CD4-positive, alpha-beta T cell (primary cell): ENCODE results near the gene EIF2B4. TPM values are rescaled to one million over a fixed set of nuclear protein-coding genes. Genes with fewer than 3 reads are reported as not detected.

Experiments used
- ATAC-seq: fragments of 200-7000 bp; cut with Tn5 transposase; one replicate; pipeline ENCODE4 v1.10.0; 2022; ENCODE audit warnings: mild to moderate bottlenecking; ENCODE audit not compliant: poor library complexity
- CTCF ChIA-PET: fragments of 350-600 bp; sonication (Branson Sonifier 250); formaldehyde crosslinking; loops from one replicate; lab custom pipeline; 2021; ENCODE audit warnings: antibody characterized with exemption, inconsistent platforms; lab: Charles Lee
- POLR2A ChIA-PET: fragments of 350-600 bp; sonication (Branson Sonifier 250); formaldehyde crosslinking; loops from one replicate; lab custom pipeline; 2021; ENCODE audit warnings: antibody characterized with exemption, inconsistent platforms; lab: Charles Lee
- DNase-seq, 14 experiments: peaks; one replicate each; pipeline ENCODE4 v3.0.0-alpha.2; 2013 to 2020; ENCODE audit warnings: mixed read lengths in 2 of 14
- H3K27ac ChIP-seq, 2 donors: one replicate each; pipeline versions ENCODE4 v1.5.1 to v1.7.0; 2013; ENCODE audit warnings: low read length in 2 of 2, low read depth in 1 of 2, mild to moderate bottlenecking in 1 of 2
- H3K27me3 ChIP-seq, 2 experiments: 1 replicate in 1 of 2; 2 replicates in 1 of 2; pipeline versions ENCODE4 v1.6.1 to v1.7.0; 2013; ENCODE audit warnings: low read length in 2 of 2, control low read depth in 1 of 2, mild to moderate bottlenecking in 1 of 2, moderate library complexity in 1 of 2; ENCODE audit not compliant: insufficient read depth in 2 of 2, control insufficient read depth in 1 of 2
- H3K36me3 ChIP-seq: one replicate; pipeline ENCODE4 v1.6.1; 2013; ENCODE audit warnings: low read length, control low read depth; ENCODE audit not compliant: insufficient read depth
- H3K4me1 ChIP-seq: one replicate; pipeline ENCODE4 v1.6.1; 2013; ENCODE audit warnings: low read length, control low read depth; ENCODE audit not compliant: insufficient read depth
- H3K4me3 ChIP-seq: one replicate; pipeline ENCODE4 v1.5.1; 2013; ENCODE audit warnings: mild to moderate bottlenecking, low read length, moderate library complexity
- H3K9me3 ChIP-seq, 2 experiments: 1 replicate in 1 of 2; 2 replicates in 1 of 2; pipeline versions ENCODE4 v1.6.1 to v1.7.0; 2013; ENCODE audit warnings: low read length in 2 of 2, mild to moderate bottlenecking in 2 of 2, control low read depth in 1 of 2, moderate library complexity in 1 of 2; ENCODE audit not compliant: control insufficient read depth in 1 of 2, insufficient read depth in 1 of 2
- H3K27ac Mint-ChIP-seq: one replicate; pipeline ENCODE4 v1.8.0; 2020; ENCODE audit warnings: mixed read lengths
- H3K27me3 Mint-ChIP-seq: one replicate; pipeline ENCODE4 v1.8.0; 2021; ENCODE audit warnings: mixed read lengths
- H3K36me3 Mint-ChIP-seq: one replicate; pipeline ENCODE4 v1.8.0; 2021; ENCODE audit warnings: low read depth, mixed read lengths
- H3K4me1 Mint-ChIP-seq: one replicate; pipeline ENCODE4 v1.8.0; 2021; ENCODE audit warnings: low read depth, mixed read lengths
- H3K4me3 Mint-ChIP-seq: one replicate; pipeline ENCODE4 v1.8.0; 2020; ENCODE audit warnings: mild to moderate bottlenecking, mixed read lengths
- H3K9me3 Mint-ChIP-seq: one replicate; pipeline ENCODE4 v1.8.0; 2020; ENCODE audit warnings: mixed read lengths
- CTCF ChIP-seq: fragments of 200-600 bp; IDR thresholded peaks from one replicate; pipeline ENCODE4 v1.8.0; 2022; ENCODE audit warnings: antibody characterized with exemption, mild to moderate bottlenecking
- intact Hi-C, 2 experiments: fragments of 100-400 bp; cut with DNase I in 1 of 2; cut with micrococcal nuclease in 1 of 2; formaldehyde crosslinking; loops; one replicate each; pipeline versions ENCODE4 v1.15.1 to v1.9.0; 2023 to 2025; cut with DNase I, micrococcal nuclease
- polyA plus RNA-seq, 2 donors: library from polyadenylated mRNA; unstranded; fragments of 120-200 nt; gene quantifications; one replicate each; pipeline ENCODE4 v1.2.1, GENCODE V29; 2013
- total RNA-seq, 174 experiments: library from RNA in 2 of 174; stranded (reverse) in 2 of 174; gene quantifications; one replicate each; pipeline ENCODE4 v1.2.3 and lab custom pipeline; 2021 to 2026

EIF2B4 gene
- total RNA-seq (10 to 100 TPM; 33.2 to 34.0 TPM), total RNA-seq (lab: John Stamatoyannopoulos, UW) (22.7 to 60.2 (median 40.7) reads per million in 172 experiments)
- 29.7 TPM for polyA plus RNA-seq (2013, experiment 1 of 2)
- polyA plus RNA-seq (2013, experiment 2 of 2) = 33.4 TPM

GRCh38 chr2:27370026-27370815 lies at the start of gene EIF2B4, which contains the start of gene SNX17:
TSS of gene EIF2B4 (minus strand) at chr2:27370338. CDS start at chr2:27370314, 24 bp downstream.
TSS of gene SNX17 (plus strand) at chr2:27370616. CDS start at chr2:27370744, 128 bp downstream.
- ChIA-PET POLR2A (interaction anchor here (0.6 to 5.9 kb wide), 11 partner anchors 10 to 319 kb away, joined by 4 to 45 read pairs (median 7); partner anchors contain the start of genes AGBL5, GTF3C2, MPV17 and NRBP1), CTCF (interaction anchor here (0.9 to 1.5 kb wide), 11 partner anchors 11 to 119 kb away, joined by 3 to 8 read pairs (median 4); partner anchors contain the start of genes MPV17, NRBP1, PPM1G and ZNF513)
- no peaks in the 10 kb centered on the region for H3K9me3 Mint-ChIP-seq
- Histone ChIP-seq H3K4me1 (peaks cover 46% of the 10 kb centered on the region), H3K27me3 (no peaks in the 10 kb centered on the region), H3K27ac (peak within 1 kb of the TSS; percentile 86 to 88), H3K9me3 (no peaks in the 10 kb centered on the region), H3K36me3 (peaks cover 61% of the 10 kb centered on the region), H3K4me3 (peak within 1 kb of the TSS; percentile 71)
- DNase-seq = peak; percentile 98 to 100 (median 99)
- peaks cover 81% of the 10 kb centered on the region for H3K36me3 Mint-ChIP-seq
- peak; percentile 80 for TF ChIP-seq CTCF
- peak within 1 kb of the TSS; percentile 83 for H3K27ac Mint-ChIP-seq
- no peaks in the 10 kb centered on the region for H3K27me3 Mint-ChIP-seq
- intact Hi-C loops = loop anchor here (1.0 to 5.0 kb wide), 8 partner anchors 10 to 283 kb away; partner anchors contain the start of genes GTF3C2 (in 2 of the 2), PPM1G (in 2 of the 2), ATRAID (in 1 of the 2) and IFT172 (in 1 of the 2)
- ATAC-seq = peak; percentile 89
- H3K4me1 Mint-ChIP-seq = peaks cover 42% of the 10 kb centered on the region
- H3K4me3 Mint-ChIP-seq = peak within 1 kb of the TSS; percentile 96

- no peaks in the 10 kb centered on the region for H3K27me3 Mint-ChIP-seq
- intact Hi-C loops = no loop called here
- ATAC-seq = no peak
These were observed 46.0 kb upstream of the EIF2B4 start for GRCh38 chr2:27416151-27416550.

More at GRCh38 chr2:27416151-27416550, 46.0 kb upstream of the EIF2B4 start:
- Histone ChIP-seq H3K4me3 (no peak overlapping the region), H3K27ac (no peak overlapping the region), H3K4me1 (no peaks in the 10 kb centered on the region), H3K36me3 (no peaks in the 10 kb centered on the region), H3K27me3 (no peaks in the 10 kb centered on the region), H3K9me3 (no peaks in the 10 kb centered on the region)
- H3K36me3 Mint-ChIP-seq = no peaks in the 10 kb centered on the region
- H3K27ac Mint-ChIP-seq = no peak overlapping the region
- DNase-seq = no peak
- no peak overlapping the region for H3K4me3 Mint-ChIP-seq
- ChIA-PET POLR2A (no interaction called here), CTCF (no interaction called here)
- TF ChIP-seq CTCF = no peak
- peaks cover 5% of the 10 kb centered on the region for H3K4me1 Mint-ChIP-seq
- no peaks in the 10 kb centered on the region for H3K9me3 Mint-ChIP-seq
